ENCODE results near the gene PADI4.
"Not testable (repeated sequence)": the region's sequence is repeated elsewhere in the genome, so short reads cannot be mapped to it uniquely, and the experiment has no call there.

The PADI4 gene

GRCh38 chr1:17318262-17318661, 10.3 kb downstream of the PADI4 start:
- TF ChIP-seq CTCF (IDR thresholded peaks at IDR 0.05; ENCODE audit: low read depth, low read length) = no peak
- no peak overlapping the region for H3K4me3 ChIP-seq (replicated peaks in 1 of 2; ENCODE audit: low read depth in 2 of 2, low read length in 2 of 2)
- no peak for DNase-seq (ENCODE audit: low read depth in 2 of 2)

- TF ChIP-seq CTCF (IDR thresholded peaks at IDR 0.05; ENCODE audit: low read depth, low read length) = no peak
- no peak for DNase-seq (ENCODE audit: low read depth in 2 of 2)
- H3K4me3 ChIP-seq (replicated peaks in 1 of 2; ENCODE audit: low read depth in 2 of 2, low read length in 2 of 2) = no peak overlapping the region
Observed at GRCh38 chr1:17319561-17320350, 11.8 kb downstream of the PADI4 start.

DNA sequence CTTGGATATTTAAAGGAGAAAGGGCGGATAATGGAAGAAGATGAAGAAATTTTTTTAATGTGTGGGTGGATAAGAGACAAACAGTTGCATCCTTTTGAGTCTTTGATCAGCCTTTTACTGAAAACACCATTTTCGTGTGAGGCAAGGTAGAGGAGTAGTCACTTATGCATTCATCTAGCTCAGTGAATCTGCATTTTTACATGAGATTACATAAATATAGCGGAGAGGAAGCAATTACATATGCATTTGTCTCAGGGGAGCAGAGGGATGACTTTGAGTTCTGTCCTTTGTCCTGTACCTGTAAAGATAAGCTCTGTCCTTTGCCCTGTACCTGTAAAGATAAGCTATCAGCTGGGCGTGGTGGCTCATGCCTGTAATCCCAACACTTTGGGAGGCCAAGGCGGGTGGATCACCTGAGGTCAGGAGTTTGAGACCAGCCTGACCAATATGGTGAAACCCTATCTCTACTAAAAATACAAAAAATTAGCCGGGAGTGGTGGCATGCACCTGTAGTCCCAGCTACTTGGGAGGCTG, 13.9 kb downstream of the PADI4 start:
- not testable (repeated sequence) for DNase-seq (ENCODE audit: low read depth in 2 of 2); H3K4me3 ChIP-seq (replicated peaks in 1 of 2; ENCODE audit: low read depth in 2 of 2, low read length in 2 of 2)

GRCh38 chr1:17328855-17329254, 20.9 kb downstream of the PADI4 start:
- DNase-seq (ENCODE audit: low read depth in 2 of 2) = no peak
- TF ChIP-seq CTCF (IDR thresholded peaks at IDR 0.05; ENCODE audit: low read depth, low read length) = no peak
- no peak overlapping the region for H3K4me3 ChIP-seq (replicated peaks in 1 of 2; ENCODE audit: low read depth in 2 of 2, low read length in 2 of 2)

DNA sequence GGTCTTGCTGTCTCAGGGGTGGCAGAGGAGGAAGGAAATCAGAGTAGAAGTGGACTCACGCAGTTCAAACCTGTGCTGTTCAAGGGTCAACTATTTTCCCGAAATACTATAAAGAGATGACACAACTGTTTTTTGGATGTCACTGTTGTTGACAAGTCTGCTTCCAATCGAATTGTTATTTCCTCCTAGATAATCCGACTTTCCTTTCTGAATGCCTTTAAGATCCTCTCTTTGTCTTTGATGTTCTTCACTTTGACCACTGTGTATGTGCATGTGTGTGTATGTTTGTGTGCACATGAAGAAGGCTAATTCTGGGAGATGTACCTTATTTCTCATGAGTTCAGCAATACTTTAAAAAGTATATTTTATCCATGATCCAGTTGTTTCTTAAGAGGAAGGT, 21.6 kb downstream of the PADI4 start:
- no peak for TF ChIP-seq CTCF (IDR thresholded peaks at IDR 0.05; ENCODE audit: low read depth, low read length)
- DNase-seq (ENCODE audit: low read depth in 2 of 2) = no peak

DNA sequence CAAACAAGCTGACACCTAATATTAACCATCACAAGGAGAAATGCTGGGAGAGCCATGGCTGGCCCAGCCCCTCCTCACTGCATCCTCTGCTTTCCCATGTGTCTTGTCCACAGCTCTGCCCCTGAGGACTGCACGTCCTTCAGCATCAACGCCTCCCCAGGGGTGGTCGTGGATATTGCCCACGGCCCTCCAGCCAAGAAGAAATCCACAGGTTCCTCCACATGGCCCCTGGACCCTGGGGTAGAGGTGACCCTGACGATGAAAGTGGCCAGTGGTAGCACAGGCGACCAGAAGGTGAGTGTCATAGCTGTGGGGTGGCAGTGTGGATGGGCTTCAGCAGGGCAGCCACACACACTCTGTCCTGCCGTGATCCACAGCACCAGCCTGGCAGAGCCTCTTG, 22.9 kb downstream of the PADI4 start:
- no peak for DNase-seq (ENCODE audit: low read depth in 2 of 2)
- H3K4me3 ChIP-seq (replicated peaks in 1 of 2; ENCODE audit: low read depth in 2 of 2, low read length in 2 of 2) = no peak overlapping the region
- TF ChIP-seq CTCF (IDR thresholded peaks at IDR 0.05; ENCODE audit: low read depth, low read length) = no peak

More for the DNA sequence above, 21.6 kb downstream of the PADI4 start:
- no peak overlapping the region for H3K4me3 ChIP-seq (replicated peaks in 1 of 2; ENCODE audit: low read depth in 2 of 2, low read length in 2 of 2)

DNA sequence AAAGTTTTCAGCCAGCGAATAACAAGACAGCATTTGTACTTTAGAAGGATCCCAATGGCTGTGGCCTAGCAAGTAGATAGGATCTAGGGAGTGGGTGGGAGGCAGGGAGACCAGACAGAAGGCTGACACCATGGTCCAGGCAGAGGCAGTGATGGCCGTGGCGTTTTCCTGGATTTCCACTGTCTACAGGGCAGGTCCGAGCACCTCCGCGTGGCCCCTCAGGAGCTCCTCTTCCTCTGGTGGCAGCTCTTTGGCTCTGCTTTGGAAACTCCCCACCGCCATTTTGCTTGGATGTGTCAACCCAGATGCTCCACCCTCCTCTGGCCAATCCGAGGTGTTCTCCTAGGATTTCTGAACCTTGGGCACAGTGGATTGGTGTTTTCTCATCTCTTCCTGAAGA, 25.1 kb downstream of the PADI4 start:
- no peak for TF ChIP-seq CTCF (IDR thresholded peaks at IDR 0.05; ENCODE audit: low read depth, low read length)
- DNase-seq (ENCODE audit: low read depth in 2 of 2) = no peak
- H3K4me3 ChIP-seq (replicated peaks in 1 of 2; ENCODE audit: low read depth in 2 of 2, low read length in 2 of 2) = no peak overlapping the region
